HG02981 (cell line): ENCODE data around the gene HLF.
"Not testable (repeated sequence)": the region's sequence is repeated elsewhere in the genome, so short reads cannot be mapped to it uniquely, and the experiment has no call there.

ENCODE experiments used
- ATAC-seq: cut with Tn5 transposase; IDR thresholded peaks from one replicate; pipeline ENCODE4 v1.9.1; 2021; ENCODE audit warnings: mild to moderate bottlenecking, moderate library complexity; ENCODE audit not compliant: unreplicated experiment

HLF gene

DNA sequence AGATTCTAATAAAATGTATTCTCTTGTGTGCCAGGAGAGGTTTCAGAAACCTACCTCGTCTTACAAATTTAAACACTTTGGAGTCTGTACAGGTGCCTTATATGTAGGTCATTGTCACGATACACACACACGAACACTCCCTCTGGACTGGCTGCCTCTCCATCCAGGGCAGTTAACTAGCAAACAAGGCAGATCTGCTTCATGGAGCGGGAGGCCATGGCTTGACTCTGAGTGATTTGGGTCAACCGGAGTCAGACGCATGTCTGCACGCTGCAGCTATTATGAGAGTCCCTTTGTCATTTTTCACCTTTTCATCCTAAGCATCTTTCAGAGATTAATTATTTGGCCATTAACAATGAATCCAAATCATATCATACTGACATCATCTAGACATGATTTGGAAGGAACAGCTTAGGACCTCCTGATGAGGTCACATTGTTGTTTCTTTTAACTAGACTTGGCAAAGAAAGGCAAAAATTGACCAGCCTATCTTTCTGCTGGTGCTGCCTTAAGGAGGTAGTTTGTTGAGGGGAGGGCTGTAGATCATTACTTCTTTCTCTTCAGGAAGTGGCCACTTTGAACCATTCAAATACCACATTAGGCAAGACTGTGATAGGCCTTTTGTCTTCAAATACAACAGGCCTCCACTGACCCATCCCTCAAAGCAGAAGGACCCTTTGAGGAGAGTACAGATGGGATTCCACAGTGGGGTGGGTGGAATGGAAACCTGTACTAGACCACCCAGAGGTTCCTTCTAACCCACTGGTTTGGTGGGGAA lies 58.9 kb downstream of the HLF start:
- ATAC-seq = no peak

DNA sequence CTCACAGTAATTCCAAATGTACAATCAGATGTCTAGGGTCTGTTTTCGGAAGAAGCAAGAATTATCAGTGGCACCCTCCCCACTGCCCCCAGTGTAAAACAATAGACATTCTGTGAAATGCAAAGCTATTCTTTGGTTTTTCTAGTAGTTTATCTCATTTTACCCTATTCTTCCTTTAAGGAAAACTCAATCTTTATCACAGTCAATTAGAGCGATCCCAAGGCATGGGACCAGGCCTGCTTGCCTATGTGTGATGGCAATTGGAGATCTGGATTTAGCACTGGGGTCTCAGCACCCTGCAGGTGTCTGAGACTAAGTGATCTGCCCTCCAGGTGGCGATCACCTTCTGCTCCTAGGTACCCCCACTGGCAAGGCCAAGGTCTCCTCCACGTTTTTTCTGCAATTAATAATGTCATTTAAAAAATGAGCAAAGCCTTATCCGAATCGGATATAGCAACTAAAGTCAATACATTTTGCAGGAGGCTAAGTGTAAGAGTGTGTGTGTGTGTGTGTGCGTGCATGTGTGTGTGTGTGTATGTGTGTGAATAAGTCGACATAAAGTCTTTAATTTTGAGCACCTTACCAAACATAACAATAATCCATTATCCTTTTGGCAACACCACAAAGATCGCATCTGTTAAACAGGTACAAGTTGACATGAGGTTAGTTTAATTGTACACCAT lies 59.7 kb downstream of the HLF start:
- no peak for ATAC-seq

DNA sequence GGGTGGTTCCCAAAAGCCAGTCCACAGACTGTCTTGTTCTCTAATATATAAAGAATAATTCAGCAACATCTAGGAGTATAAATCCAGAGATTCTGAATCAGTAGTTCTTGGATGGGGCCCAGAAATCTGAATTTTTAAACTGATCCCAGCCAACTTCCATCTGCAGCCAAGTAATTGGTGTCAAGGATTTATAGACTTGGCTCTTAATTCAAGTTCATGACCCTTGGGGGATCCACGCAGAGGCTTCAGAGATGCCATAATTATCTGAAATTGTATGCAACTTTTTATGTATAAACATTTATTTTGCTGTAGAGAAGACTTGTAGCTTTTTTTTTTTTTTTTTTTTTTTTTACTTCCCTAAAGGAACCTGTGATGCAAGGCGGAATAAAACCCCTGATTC lies 60.6 kb downstream of the HLF start:
- no peak for ATAC-seq

DNA sequence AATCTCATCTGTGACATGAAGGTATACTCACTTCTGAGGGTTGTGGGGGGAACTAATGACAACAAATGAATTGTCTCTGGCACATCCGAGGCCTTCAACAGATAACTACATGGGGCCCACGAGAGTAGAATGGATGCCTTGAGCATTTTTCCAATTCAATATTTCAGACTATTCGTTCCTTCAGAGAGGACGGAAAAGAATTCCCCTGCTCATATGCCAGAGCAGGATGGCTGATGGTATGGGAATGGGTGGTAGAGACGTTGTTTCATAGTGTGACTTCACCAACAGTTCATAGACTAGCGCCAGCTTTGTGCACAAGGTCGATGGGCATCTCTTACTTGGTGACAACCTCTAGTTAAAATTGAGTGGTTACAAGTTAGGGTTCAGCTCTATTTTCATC lies 61.3 kb downstream of the HLF start:
- no peak for ATAC-seq

DNA sequence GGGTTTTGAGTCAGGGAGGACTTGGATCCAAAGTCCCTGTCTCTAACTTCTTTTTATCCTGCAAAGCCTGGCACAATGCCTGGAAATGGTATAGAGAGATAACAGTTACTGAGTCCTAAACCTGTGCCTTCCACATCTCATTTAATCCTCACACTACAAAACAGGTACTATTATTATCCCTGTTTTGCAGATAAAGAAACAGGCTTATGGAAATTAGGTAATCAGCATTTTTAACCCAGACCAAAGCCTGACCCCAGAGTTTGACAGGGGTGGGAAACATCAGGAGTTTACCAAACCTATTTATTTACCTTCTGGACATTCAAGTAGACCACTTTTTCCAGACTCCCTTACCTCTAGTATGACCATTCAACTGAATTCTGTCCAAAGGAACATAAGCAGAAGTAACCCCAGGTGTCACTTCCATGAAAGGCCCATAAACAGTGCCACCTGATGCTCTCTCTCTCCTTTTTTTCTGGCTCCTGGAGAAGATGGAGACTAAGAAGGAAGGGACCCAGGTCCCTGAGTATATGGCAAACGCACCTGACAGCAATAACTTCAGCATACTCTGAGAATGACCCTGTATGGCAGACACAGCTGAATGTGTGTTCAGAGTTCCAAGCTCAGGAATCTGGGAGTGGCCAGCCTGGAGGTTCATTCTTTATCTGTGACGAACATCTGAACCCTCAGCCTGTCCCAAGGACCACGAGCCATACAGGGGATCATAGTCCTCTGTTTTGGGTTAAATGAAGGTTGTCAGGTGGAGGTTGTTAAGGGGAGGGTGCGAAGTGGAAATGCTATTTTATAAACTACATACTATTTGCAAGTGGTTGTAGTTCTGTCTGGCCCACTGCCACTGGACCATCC lies 62.7 kb downstream of the HLF start:
- no peak for ATAC-seq

DNA sequence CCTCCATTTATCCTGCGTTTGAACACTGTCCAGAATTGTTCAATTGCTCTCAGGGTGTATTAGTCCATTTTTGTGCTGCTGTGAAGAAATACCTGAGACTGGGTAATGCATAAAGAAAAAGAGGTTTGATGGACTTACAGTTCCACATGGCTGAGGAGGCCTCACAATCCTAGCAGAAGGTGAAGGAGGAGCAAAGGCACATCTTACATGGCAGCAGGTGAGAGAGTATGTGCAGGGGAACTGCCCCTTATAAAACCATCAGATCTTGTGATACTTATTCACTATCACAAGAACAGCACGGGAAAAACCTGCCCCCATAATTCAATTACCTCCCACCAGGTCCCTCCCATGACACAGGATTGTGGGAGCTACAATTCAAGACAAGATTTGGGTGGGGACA lies 63.8 kb downstream of the HLF start:
- ATAC-seq = not testable (repeated sequence)

DNA sequence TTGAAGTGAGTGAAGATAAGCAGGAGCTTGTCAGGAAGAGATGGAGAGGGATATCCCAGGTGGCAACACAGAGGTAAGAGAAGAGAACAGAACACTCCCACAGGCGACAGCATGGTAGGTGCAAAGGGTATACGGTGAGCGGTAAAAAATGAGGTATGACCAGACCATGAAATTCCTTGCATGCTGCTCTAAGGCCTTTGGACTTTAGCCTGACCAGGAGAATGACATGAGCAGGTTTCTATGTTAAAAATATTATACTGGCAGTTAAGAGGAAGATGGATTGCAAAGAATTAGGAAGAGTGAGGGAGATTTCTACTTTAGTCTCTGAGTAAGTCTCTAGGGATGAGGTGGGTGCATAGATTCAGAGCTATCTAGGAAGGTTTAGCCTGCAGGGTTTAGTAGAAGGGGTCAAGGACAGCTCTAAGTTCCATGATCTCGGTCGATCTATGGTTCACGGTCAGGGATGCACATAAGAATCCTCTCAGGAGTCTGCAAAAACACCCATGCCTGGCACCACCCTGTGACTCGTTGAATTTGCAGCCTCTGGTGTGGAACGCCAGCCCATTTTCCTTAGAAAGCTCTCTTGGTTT lies 65.7 kb downstream of the HLF start:
- no peak for ATAC-seq

DNA sequence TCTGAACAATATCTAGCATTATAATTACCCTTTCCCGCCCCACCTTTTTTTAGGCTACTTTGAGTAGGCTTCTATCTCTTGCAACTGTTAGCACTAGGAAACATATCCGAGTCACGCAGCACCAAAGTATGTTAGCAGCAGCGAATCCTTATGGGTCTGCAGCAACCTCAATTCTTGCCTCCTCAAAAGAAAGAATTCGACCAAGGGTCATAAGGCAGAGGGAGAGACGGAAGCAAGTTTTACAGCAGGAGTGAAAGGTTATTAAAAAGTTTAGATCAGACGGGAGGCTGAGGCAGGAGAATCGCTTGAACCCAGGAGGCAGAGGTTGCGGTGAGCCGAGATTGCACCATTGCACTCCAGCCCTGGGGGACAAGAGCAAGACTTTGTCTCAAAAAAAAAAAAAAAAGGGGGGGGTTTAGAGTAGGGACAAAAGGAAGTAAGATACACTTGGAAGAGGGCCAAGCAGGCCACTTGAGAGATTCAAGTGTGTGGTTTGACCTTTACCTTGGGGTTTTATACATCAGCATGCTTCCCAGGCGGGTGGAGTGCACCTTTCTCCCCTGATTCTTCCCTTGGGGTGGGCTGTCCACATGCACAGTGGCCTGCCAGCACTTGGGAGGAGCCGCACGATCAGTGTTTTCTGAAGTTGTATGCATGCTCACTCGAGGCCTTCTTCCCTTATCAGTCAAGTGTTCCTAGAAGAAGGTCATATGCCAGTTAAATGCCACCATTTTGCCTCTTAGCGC lies 67.7 kb downstream of the HLF start:
- no peak for ATAC-seq

DNA sequence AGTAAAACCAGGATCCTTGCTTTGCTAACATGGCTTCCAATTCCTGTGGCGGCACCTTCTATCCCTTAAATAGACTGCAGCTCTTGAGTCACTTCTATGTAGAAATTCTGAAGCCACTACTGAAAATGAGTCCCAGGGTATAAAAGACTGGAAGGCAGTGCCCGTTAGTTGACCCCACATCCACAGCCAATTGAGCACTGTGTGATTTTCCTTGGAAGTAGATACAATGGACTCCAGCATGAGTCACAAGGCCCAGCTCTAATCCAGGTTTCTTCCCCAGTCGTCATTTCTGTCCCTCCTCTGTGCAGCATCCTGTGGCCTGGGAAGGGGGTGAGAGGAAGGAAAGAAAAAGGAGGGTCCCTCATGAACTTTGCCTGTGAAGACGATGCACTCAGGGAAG lies 69.5 kb downstream of the HLF start:
- ATAC-seq = no peak

DNA sequence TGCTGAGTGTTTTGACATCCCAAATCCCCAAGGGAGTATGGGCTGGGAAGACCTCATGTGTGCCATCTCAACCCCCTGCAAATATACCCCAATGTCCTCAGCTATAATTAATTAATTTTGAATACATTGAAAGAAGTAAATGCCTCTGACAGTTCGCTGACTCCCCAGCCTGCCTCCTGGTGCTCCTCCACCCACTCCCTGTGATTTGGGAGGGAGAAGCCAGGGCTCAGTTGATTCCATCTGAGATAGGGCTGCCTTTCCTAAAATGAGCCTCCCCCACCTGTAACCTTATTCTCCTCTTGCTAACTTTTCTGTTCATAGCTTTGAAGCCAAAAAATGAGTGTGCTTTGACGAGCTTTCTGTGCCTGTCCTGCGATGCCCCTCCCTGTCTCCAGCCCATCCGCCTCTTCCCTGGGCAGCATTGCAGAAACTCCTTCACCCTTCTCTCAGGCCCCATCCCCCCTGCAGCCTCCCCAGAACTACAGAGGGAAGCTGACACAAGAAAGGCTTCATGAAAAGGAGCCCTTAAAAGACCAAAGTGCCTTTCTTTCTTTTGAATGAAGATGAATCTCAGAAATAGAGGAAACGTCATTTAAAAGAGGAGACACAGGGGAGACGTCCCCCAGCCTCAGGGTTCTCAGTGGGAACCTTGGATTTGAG lies 70.3 kb downstream of the HLF start:
- ATAC-seq = no peak

DNA sequence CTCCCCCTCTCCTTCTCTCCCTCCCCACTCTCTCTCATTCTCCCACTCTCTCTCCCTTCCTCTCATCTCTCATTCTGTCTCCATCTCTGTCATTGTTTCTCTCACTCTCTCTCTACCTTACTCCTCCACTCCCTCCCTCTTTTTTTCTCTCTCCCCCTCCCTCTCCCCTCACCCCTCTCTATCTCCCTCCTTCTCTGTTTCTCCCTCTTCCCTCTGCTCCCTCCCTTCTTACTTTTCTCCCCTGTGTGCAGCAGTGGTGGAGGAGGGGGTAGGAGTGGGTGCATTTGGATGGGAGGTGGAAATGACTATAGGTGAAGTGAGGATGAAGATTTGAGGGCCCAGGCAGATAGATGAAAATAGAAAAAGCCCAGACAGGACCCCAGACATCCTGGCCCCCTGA lies 70.9 kb downstream of the HLF start:
- ATAC-seq = no peak

DNA sequence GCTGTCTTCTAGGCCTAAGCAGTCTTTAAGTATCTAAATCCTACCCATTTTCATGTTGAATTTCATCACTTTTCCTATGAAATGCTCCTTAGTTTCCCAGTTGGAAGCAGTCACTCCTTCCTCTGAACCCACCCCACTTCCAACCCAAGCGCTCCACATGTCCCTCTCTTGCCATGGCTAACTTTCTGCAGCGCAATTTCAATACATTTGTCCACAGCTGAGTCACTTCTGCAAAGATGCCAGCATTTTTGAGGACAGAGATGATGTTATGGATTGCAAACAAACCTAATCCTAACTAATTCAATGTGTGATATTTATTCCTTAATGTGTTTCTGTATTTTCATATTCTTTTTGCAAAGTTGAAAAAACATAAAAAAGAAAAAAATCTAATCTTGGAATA lies 71.7 kb downstream of the HLF start:
- ATAC-seq = no peak

DNA sequence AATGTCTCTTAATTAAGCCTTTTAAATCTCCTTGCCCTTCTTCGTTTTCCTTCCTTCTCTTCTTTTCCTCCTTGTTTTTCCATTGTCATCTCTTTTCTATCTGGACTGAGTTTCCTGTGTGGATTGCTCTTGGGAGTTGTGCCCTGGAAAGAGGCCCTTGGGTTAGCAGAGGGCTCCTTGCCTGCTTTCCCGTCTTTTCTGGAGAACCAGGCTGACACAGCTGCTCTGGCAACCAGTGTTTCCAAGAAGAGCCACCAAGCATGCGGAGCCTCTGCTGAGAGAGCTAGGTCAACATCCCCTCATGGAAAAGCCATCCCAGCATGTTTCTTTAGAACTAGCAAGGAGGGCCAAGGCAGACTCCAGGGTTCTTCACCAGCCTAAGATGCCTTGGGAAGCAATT lies 75.4 kb downstream of the HLF start:
- no peak for ATAC-seq

DNA sequence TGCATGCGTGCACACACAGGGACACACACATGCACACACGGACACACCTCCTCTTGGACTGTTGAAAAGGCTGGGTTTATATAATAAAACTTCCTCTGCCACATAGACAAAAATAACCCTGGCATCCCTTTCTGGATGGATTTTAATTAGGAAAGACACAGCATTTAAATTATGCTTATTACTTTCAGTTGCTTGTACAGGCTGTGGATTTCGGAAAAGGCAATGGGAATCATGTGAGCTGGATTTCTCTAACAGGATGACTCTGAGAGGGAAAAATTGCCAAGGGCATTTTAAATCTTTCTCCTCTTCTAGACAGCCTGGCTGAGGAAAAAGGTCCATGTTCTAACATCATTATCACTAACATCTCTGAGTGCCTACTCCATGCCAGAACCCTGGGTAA lies 75.9 kb downstream of the HLF start:
- no peak for ATAC-seq

DNA sequence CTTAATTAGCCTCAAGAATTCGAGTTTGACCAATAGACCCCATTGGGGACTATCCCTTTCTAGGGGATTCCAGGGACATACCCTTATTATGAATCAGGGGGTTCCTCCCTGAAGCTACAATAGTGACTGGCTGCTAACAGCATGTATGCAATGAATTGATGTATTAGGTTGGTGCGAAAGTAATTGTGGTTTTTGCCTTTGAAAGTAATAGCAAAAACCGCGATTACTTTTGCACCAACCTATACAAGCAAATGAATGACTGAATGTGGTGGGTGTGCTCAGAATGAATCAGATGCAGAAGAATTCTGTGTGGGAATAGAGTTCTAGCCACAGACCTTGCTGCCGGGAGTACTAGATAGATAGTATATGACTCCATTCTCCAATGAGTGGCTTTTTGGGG lies 76.7 kb downstream of the HLF start:
- ATAC-seq = peak; percentile 53

DNA sequence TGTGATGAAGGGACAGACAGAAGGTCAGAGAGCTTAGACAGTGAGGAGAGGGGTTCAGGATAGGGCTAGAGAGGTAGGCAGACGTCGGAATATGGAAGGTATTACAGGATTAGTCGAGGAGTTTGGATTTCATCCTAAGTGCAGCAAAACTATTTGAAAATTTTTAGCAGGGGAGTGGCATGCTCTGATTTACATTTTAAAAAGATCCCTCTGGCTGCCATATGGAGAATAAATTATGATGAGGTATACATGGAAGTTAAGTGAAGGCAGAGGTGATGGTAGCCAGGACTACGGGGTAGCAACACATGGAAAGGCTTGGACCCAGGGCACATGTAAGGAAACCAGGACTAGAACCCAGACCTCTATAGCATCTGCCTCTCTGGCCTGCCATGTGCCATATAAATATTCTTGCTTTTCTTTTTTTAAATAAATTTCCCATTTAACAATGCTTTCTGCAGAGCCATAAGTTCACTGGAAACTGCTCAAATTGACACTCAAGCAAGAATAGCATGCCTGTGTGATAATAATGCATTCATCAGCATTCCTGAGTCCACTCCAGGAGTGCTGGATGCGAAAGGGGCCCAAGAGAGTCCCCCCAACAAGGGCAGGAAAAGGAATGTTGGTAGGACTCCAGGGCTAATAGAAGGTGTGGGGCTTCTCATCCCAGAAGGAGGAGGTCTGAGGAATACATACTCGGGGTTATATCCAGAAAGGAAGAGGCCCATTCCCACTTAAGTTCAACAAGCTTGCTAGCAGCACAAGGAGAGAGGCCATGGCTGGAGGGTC lies 78.2 kb downstream of the HLF start:
- ATAC-seq = no peak

DNA sequence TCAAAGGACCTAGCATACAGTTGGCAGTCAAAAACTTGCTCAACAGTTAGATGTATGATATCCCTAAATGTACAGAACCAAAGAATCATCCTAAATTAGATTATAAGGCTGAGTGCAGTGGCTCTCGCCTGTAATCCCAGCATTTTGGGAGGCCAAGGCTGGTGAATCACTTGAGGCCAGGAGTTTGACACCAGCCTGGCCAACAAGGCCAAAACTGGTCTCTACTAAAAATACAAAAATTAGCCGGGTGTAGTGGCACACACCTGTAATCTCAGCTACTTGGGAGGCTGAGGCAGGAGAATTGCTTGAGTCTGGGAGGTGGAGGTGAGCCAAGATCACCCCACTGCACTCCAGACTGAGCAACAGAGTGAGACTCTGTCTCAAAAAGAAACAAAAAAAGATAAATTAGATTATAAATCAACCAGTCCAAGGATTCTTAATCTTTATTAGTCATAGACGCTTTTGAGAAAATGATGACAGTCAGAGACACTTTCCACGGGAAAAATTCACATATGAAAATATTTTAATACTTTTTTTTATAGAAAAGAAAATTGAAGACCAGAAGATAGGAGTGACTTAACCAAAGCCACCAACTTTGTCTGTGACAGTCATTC lies 79.2 kb downstream of the HLF start:
- no peak for ATAC-seq

DNA sequence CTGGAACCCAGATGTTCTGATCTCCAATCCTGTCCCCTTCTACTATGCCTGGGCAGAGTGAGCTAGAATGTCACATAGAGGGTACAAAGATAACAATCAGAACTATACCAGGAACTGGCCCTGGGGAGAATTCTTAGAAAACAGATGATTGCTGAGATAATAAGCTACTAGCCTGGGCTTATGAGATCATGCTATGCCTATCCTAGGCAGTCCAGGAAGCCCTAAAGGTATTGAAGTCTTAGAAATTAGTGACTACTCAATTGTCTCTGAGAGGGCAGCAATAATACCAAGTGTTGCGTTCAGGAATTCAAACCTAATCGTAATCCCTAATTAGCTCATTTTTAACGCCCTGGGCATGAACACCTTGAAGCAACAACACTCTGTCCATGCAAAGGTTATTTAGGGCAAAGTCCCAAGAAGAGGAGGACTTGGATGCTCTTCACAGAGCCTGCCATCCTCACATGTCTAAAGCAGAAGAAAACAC lies 79.8 kb downstream of the HLF start:
- ATAC-seq = no peak

DNA sequence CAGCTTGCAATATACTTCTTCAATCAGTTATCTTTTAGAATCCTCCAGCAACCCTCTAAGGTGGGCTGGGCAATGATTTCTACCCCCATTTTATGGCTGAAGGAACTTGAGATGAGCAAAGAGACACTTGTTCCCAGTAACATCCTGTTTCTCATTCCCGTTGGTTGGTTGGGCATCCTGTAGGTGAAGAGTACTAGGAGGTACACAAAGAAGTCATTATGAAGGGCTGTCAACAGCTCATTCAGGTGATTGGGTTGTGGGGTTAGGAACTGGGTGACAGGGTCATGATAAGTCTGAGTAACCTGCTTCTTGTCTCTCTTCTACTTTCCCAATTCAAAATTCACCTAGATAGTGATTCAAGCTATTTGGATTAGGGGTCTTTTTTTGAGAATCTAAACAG lies 80.4 kb downstream of the HLF start:
- ATAC-seq = no peak
